Astrocyte (in vitro differentiated cells and primary cell): Measurements from ENCODE around the gene TGFBI. TPM values are rescaled to one million over a fixed set of nuclear protein-coding genes. Genes with fewer than 3 reads are reported as not detected.

Source experiments
- DNase-seq: peaks from one replicate; pipeline ENCODE4 v3.0.0-alpha.2; 2010; ENCODE audit warnings: low read depth
- FAIRE-seq: peaks from 2 replicates; lab custom pipeline; 2011; peaks lifted over from hg19 to GRCh38; lab: Jason Lieb, UNC
- H2AFZ ChIP-seq: 2 replicates; pipeline ENCODE4 v1.6.0; 2012; ENCODE audit warnings: low read depth, low read length, inconsistent platforms
- H3K27ac ChIP-seq: 2 replicates; pipeline ENCODE4 v1.5.1; 2011; ENCODE audit warnings: low read depth, low read length, inconsistent platforms
- H3K27me3 ChIP-seq: 2 replicates; pipeline ENCODE4 v1.6.0; 2011; ENCODE audit warnings: low read length, inconsistent platforms; ENCODE audit not compliant: insufficient read depth
- H3K36me3 ChIP-seq: 2 replicates; pipeline ENCODE4 v1.5.1; 2011; ENCODE audit warnings: low read length, inconsistent platforms; ENCODE audit not compliant: insufficient read depth
- H3K4me1 ChIP-seq: 2 replicates; pipeline ENCODE4 v1.5.1; 2011; ENCODE audit warnings: low read length, inconsistent platforms; ENCODE audit not compliant: insufficient read depth
- H3K4me2 ChIP-seq: 2 replicates; pipeline ENCODE4 v1.6.0; 2012; ENCODE audit warnings: low read length, inconsistent platforms
- H3K4me3 ChIP-seq: 2 replicates; pipeline ENCODE4 v1.5.1; 2011; ENCODE audit warnings: low read depth, mild to moderate bottlenecking, low read length, inconsistent platforms; ENCODE audit not compliant: insufficient read depth
- H3K79me2 ChIP-seq: 2 replicates; pipeline ENCODE4 v1.6.0; 2012; ENCODE audit warnings: mild to moderate bottlenecking, low read length, inconsistent platforms; ENCODE audit not compliant: insufficient read depth
- H3K9ac ChIP-seq: 2 replicates; pipeline ENCODE4 v1.6.0; 2012; ENCODE audit warnings: mild to moderate bottlenecking, low read length, inconsistent platforms
- H3K9me3 ChIP-seq: 2 replicates; pipeline ENCODE4 v1.5.1; 2012; ENCODE audit warnings: low read depth, mild to moderate bottlenecking, low read length, inconsistent platforms; ENCODE audit not compliant: insufficient read depth
- H4K20me1 ChIP-seq: 2 replicates; pipeline ENCODE4 v1.6.0; 2012; ENCODE audit warnings: low read length, inconsistent platforms; ENCODE audit not compliant: insufficient read depth
- H3K27ac Mint-ChIP-seq: one replicate; pipeline ENCODE4 v1.8.0; 2021; ENCODE audit warnings: mild to moderate bottlenecking, mixed read lengths; ENCODE audit not compliant: unreplicated experiment
- H3K27me3 Mint-ChIP-seq: one replicate; pipeline ENCODE4 v1.8.0; 2021; ENCODE audit warnings: low read depth, mixed read lengths; ENCODE audit not compliant: unreplicated experiment
- H3K36me3 Mint-ChIP-seq: one replicate; pipeline ENCODE4 v1.8.0; 2021; ENCODE audit warnings: low read depth, mixed read lengths; ENCODE audit not compliant: unreplicated experiment
- H3K4me1 Mint-ChIP-seq: one replicate; pipeline ENCODE4 v1.8.0; 2021; ENCODE audit warnings: low read depth, mixed read lengths; ENCODE audit not compliant: unreplicated experiment
- H3K4me3 Mint-ChIP-seq: one replicate; pipeline ENCODE4 v1.8.0; 2021; ENCODE audit warnings: mild to moderate bottlenecking, moderate library complexity, mixed read lengths; ENCODE audit not compliant: unreplicated experiment
- H3K9me3 Mint-ChIP-seq: one replicate; pipeline ENCODE4 v1.8.0; 2021; ENCODE audit warnings: mild to moderate bottlenecking, mixed read lengths; ENCODE audit not compliant: unreplicated experiment
- CTCF ChIP-seq: IDR thresholded peaks from 2 replicates; pipeline ENCODE4 v1.5.1; 2011; ENCODE audit warnings: low read depth, mild to moderate bottlenecking, inconsistent platforms, low read length, moderate library complexity; ENCODE audit not compliant: insufficient read depth
- EZH2 ChIP-seq: IDR thresholded peaks from 2 replicates; pipeline ENCODE4 v1.6.1; 2012; ENCODE audit warnings: mild to moderate bottlenecking, low read length, inconsistent platforms; ENCODE audit not compliant: insufficient read depth
- total RNA-seq: library from RNA; stranded (reverse); gene quantifications from 2 replicates; pipeline ENCODE4 v1.2.1, GENCODE V29; 2021

Gene TGFBI
- total RNA-seq, 1 donor from 2014 or later, result 1,145 TPM

DNA sequence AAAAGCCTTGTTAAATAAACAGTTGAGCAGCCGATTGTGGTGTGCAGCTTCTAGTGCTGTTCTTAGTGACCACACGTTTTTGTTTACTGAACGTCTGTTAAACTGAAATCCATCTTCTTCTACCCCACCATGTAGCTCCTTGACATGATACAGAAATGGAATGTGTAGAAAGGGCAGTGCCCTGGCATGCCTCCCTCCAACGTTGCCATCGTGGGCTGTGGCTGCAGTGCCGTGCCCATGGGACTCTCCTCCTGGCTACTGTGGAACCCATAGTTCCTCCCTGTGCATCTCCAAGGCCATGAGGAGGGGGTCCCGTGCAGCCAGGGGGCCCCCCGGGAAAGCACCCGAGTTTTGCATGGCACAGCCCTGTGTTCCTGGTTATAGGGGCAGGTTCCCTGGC is 23.3 kb upstream of the TGFBI start:
- Histone ChIP-seq H3K4me3 (no peak overlapping the region), H3K4me2 (peak overlapping the region; percentile 19), H3K9me3 (no peaks in the 10 kb centered on the region), H3K27ac (peak overlapping the region; percentile 98), H2AFZ (no peak overlapping the region), H3K79me2 (no peaks in the 10 kb centered on the region), H3K9ac (peak overlapping the region; percentile 87), H3K27me3 (no peaks in the 10 kb centered on the region), H3K36me3 (no peaks in the 10 kb centered on the region), H4K20me1 (no peaks in the 10 kb centered on the region), H3K4me1 (peaks cover 41% of the 10 kb centered on the region)
- DNase-seq (no peak), FAIRE-seq (no peak)
- Mint-ChIP-seq H3K4me3 (no peak overlapping the region), H3K4me1 (peaks cover 43% of the 10 kb centered on the region), H3K27me3 (no peaks in the 10 kb centered on the region), H3K36me3 (no peaks in the 10 kb centered on the region), H3K9me3 (peaks cover 4% of the 10 kb centered on the region), H3K27ac (peak overlapping the region; percentile 92)
- TF ChIP-seq CTCF, result no peak
- TF ChIP-seq EZH2, result no peak

DNA sequence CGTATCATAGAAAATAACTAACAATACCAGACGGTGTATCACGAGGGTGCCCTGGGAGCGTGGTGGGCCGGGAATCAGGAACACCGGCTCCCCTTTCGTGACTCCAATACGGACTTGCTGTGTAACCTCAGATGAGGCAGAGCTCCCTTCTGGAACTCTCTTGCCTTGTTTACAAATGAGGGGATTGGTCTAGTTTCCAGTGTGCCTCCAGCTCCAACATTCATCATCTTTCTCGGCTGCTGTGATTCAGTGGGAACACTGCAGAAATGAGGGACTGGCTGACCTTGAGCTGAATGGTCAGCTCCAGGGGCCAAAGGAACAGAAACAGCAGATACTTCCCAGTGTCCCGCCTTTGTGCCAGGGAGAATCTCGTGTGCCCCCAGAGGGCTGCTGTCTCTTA is 22.6 kb upstream of the TGFBI start:
- Mint-ChIP-seq H3K9me3 (peaks cover 4% of the 10 kb centered on the region), H3K4me3 (no peak overlapping the region), H3K4me1 (peaks cover 45% of the 10 kb centered on the region), H3K27ac (peak overlapping the region; percentile 92), H3K27me3 (no peaks in the 10 kb centered on the region), H3K36me3 (no peaks in the 10 kb centered on the region)
- H3K27ac ChIP-seq, result peak overlapping the region; percentile 98
- no peaks in the 10 kb centered on the region for H4K20me1 ChIP-seq
- H3K27me3 ChIP-seq, result no peaks in the 10 kb centered on the region
- no peak for TF ChIP-seq EZH2
- no peak for TF ChIP-seq CTCF
- peak overlapping the region; percentile 87 for H3K9ac ChIP-seq
- DNase-seq, result peak; percentile 90
- H3K79me2 ChIP-seq, result no peaks in the 10 kb centered on the region
- H3K4me1 ChIP-seq, result peaks cover 41% of the 10 kb centered on the region
- H3K4me2 ChIP-seq, result peak overlapping the region; percentile 56
- no peaks in the 10 kb centered on the region for H3K36me3 ChIP-seq
- H3K4me3 ChIP-seq, result no peak overlapping the region
- no peak overlapping the region for H2AFZ ChIP-seq
- no peaks in the 10 kb centered on the region for H3K9me3 ChIP-seq
- peak; percentile 26 for FAIRE-seq

DNA sequence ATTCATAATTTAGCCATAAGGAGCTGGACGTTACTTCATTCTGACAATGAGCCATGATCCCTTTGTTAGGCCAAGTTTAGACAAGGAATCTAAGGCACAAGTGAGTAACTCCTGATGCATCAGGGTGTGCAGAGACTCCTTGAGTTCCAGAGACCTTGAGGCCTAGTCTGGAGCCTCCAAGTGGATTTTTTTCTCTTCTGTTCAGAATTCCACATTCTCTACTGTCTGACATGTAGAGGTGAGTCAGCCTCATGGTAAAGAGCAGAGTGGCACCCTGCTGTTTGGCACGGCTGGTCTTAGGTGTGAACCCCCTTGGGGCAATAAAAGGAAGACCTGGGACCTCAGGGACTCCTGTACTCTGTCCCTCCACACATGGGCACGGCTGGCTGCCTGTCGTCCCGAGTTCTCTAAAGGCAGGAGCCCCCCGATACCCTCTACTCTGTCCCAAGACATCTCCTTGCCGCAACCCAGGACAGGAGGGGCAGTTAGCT is 22.0 kb upstream of the TGFBI start:
- DNase-seq (peak; percentile 98), FAIRE-seq (peak; percentile 99)
- no peaks in the 10 kb centered on the region for H3K36me3 Mint-ChIP-seq
- Histone ChIP-seq H3K27ac (peak overlapping the region; percentile 98), H3K4me3 (no peak overlapping the region), H3K79me2 (no peaks in the 10 kb centered on the region), H3K4me2 (peak overlapping the region; percentile 56), H3K27me3 (no peaks in the 10 kb centered on the region), H3K9ac (peak overlapping the region; percentile 87), H3K9me3 (no peaks in the 10 kb centered on the region), H3K36me3 (no peaks in the 10 kb centered on the region), H2AFZ (no peak overlapping the region), H4K20me1 (no peaks in the 10 kb centered on the region), H3K4me1 (peaks cover 42% of the 10 kb centered on the region)
- H3K4me3 Mint-ChIP-seq, result no peak overlapping the region
- TF ChIP-seq CTCF, result no peak
- TF ChIP-seq EZH2, result no peak
- peaks cover 4% of the 10 kb centered on the region for H3K9me3 Mint-ChIP-seq
- no peaks in the 10 kb centered on the region for H3K27me3 Mint-ChIP-seq
- H3K4me1 Mint-ChIP-seq, result peaks cover 49% of the 10 kb centered on the region
- peak overlapping the region; percentile 92 for H3K27ac Mint-ChIP-seq
